Brain microvascular endothelial cell (primary cell): Measurements from ENCODE around the gene DIP2A.

Experiments used
- DNase-seq: peaks from one replicate; pipeline ENCODE4 v3.0.0-alpha.2; 2020
- H3K27ac ChIP-seq: fragments of 250-450 bp; sonication (Bioruptor Pico); 2 replicates; pipeline ENCODE4 v1.5.1; 2020; ENCODE audit warnings: mild to moderate bottlenecking, moderate library complexity
- H3K27me3 ChIP-seq: fragments of 250-450 bp; sonication (Bioruptor Pico); replicated peaks from 2 replicates; pipeline ENCODE4 v1.5.1; 2020; ENCODE audit warnings: mild to moderate bottlenecking
- H3K36me3 ChIP-seq: fragments of 250-450 bp; sonication (Bioruptor Pico); replicated peaks from 2 replicates; pipeline ENCODE4 v1.5.1; 2020; ENCODE audit warnings: mild to moderate bottlenecking
- H3K4me3 ChIP-seq: 2 replicates; pipeline ENCODE4 v1.5.1; 2011; ENCODE audit warnings: low read depth, mild to moderate bottlenecking, control low read depth, low read length, moderate library complexity
- CTCF ChIP-seq: IDR thresholded peaks from 2 replicates; pipeline ENCODE4 v1.5.1; 2011; ENCODE audit warnings: low read depth, mild to moderate bottlenecking, moderate library complexity, low read length, control low read depth, inconsistent platforms; ENCODE audit errors: missing control alignments
- in situ Hi-C: cut with HindIII; loops from 2 replicates; pipeline ENCODE4 v1.10.0; 2017; ENCODE audit warnings: low sequenced_read_pairs, low pct_ligation_motif_present

The DIP2A gene

GRCh38 chr21:46437511-46437910, 21.2 kb upstream of the DIP2A start:
- Histone ChIP-seq H3K27ac (no peak overlapping the region), H3K36me3 (peaks cover 52% of the 10 kb centered on the region), H3K4me3 (no peak overlapping the region), H3K27me3 (no peaks in the 10 kb centered on the region)
- in situ Hi-C loops: no loop called here
- no peak for TF ChIP-seq CTCF
- DNase-seq: no peak

- Histone ChIP-seq H3K4me3 (no peak overlapping the region), H3K36me3 (peaks cover 53% of the 10 kb centered on the region), H3K27me3 (no peaks in the 10 kb centered on the region), H3K27ac (no peak overlapping the region)
- in situ Hi-C loops: no loop called here
- DNase-seq: no peak
- TF ChIP-seq CTCF: no peak
Measured at GRCh38 chr21:46438241-46438640, 20.4 kb upstream of the DIP2A start.

GRCh38 chr21:46439906-46440305, 18.8 kb upstream of the DIP2A start:
- in situ Hi-C loops: no loop called here
- no peaks in the 10 kb centered on the region for H3K27me3 ChIP-seq
- no peak for TF ChIP-seq CTCF
- no peak overlapping the region for H3K27ac ChIP-seq
- DNase-seq: no peak
- H3K4me3 ChIP-seq: no peak overlapping the region
- H3K36me3 ChIP-seq: peaks cover 54% of the 10 kb centered on the region

GRCh38 chr21:46441331-46441730, 17.4 kb upstream of the DIP2A start:
- H3K4me3 ChIP-seq: no peak overlapping the region
- H3K27me3 ChIP-seq: no peaks in the 10 kb centered on the region
- no peak overlapping the region for H3K27ac ChIP-seq
- no peak for TF ChIP-seq CTCF
- in situ Hi-C loops: no loop called here
- peaks cover 51% of the 10 kb centered on the region for H3K36me3 ChIP-seq
- DNase-seq: no peak

GRCh38 chr21:46441961-46442498, 16.7 kb upstream of the DIP2A start:
- Histone ChIP-seq H3K4me3 (no peak overlapping the region), H3K36me3 (peaks cover 44% of the 10 kb centered on the region), H3K27ac (no peak overlapping the region), H3K27me3 (no peaks in the 10 kb centered on the region)
- in situ Hi-C loops: no loop called here
- TF ChIP-seq CTCF: no peak
- no peak for DNase-seq

GRCh38 chr21:46442938-46443337, 15.8 kb upstream of the DIP2A start:
- Histone ChIP-seq H3K4me3 (no peak overlapping the region), H3K36me3 (peaks cover 38% of the 10 kb centered on the region), H3K27me3 (no peaks in the 10 kb centered on the region), H3K27ac (no peak overlapping the region)
- TF ChIP-seq CTCF: no peak
- in situ Hi-C loops: no loop called here
- DNase-seq: no peak
